Measurements from ENCODE around the gene MICA.

Gene MICA

GRCh38 chr6:31400467-31401289 is 2.7 kb upstream of the MICA start:
- CTCF ChIA-PET = interaction anchor here (0.6 to 10.0 kb wide), 18 partner anchors 9 to 242 kb away, joined by 3 to 98 read pairs (median 3); no protein-coding TSS in a partner anchor
- H3K27ac ChIP-seq (ENCODE audit: extremely low read depth, low read depth, low read length) = peak overlapping the region; percentile 66; the same call in 1 of the 2 replicates
- TF ChIP-seq INSM2 (tag by site-specific recombination; IDR thresholded peaks at IDR 0.05) = 0 out of 2 replicates have a peak, but pooled peaks have one; percentile 10
- peak; percentile 42; the same call in 1 of the 2 replicates for TF ChIP-seq KLF16 (tag by site-specific recombination; IDR thresholded peaks at IDR 0.05)
- TF ChIP-seq WT1 (tag by site-specific recombination; IDR thresholded peaks at IDR 0.05) = no peak
- TF ChIP-seq ZNF19 (tag by site-specific recombination; IDR thresholded peaks at IDR 0.05; ENCODE audit: low read depth) = no peak
- peak; percentile 40 for TF ChIP-seq SP3 (tag by site-specific recombination; IDR thresholded peaks at IDR 0.05)
- TF ChIP-seq ZNF501 (tag by site-specific recombination; IDR thresholded peaks at IDR 0.05) = peak; percentile 33; the same call in 1 of the 2 replicates
- TF ChIP-seq ZNF311 (tag by site-specific recombination; IDR thresholded peaks at IDR 0.05; ENCODE audit: borderline replicate concordance) = no peak
- TF ChIP-seq ZNF292 (tag by site-specific recombination; IDR thresholded peaks at IDR 0.05; ENCODE audit: borderline replicate concordance, low read depth) = no peak
- TF ChIP-seq ZNF704 (tag by site-specific recombination; IDR thresholded peaks at IDR 0.05) = no peak
- peak; percentile 33; the same call in 1 of the 2 replicates for TF ChIP-seq ZNF366 (tag by site-specific recombination; conservative IDR thresholded peaks at IDR 0.05)
- TF ChIP-seq PRDM2 (tag by site-specific recombination; IDR thresholded peaks at IDR 0.05; ENCODE audit: borderline replicate concordance) = 0 out of 2 replicates have a peak, but pooled peaks have one; percentile 18
- TF ChIP-seq ZNF121 (tag by site-specific recombination; IDR thresholded peaks at IDR 0.05) = 0 out of 2 replicates have a peak, but pooled peaks have one; percentile 20
- TF ChIP-seq KLF1 (tag by site-specific recombination; IDR thresholded peaks at IDR 0.05) = 0 out of 2 replicates have a peak, but pooled peaks have one; percentile 22
- TF ChIP-seq ZNF449 (tag by site-specific recombination; IDR thresholded peaks at IDR 0.05) = no peak
- TF ChIP-seq YY1 (tag by site-specific recombination; IDR thresholded peaks at IDR 0.05) = peak; percentile 69; the same call in 1 of the 2 replicates
- no peak for TF ChIP-seq ZNF155 (tag by site-specific recombination; IDR thresholded peaks at IDR 0.05)
- TF ChIP-seq SCRT2 (tag by site-specific recombination; IDR thresholded peaks at IDR 0.05) = peak; percentile 64; the same call in 1 of the 2 replicates
- TF ChIP-seq ZNF544 (tag by site-specific recombination; IDR thresholded peaks at IDR 0.05) = no peak
- TF ChIP-seq GLIS1 (tag by site-specific recombination; IDR thresholded peaks at IDR 0.05) = peak; percentile 75
- 0 out of 2 replicates have a peak, but pooled peaks have one; percentile 14 for TF ChIP-seq PRDM1 (tag by site-specific recombination; IDR thresholded peaks at IDR 0.05)
- no peak for TF ChIP-seq ZSCAN5A (tag by site-specific recombination; IDR thresholded peaks at IDR 0.05)
- TF ChIP-seq ZNF580 (tag by site-specific recombination; IDR thresholded peaks at IDR 0.05) = 0 out of 2 replicates have a peak, but pooled peaks have one; percentile 28
- no peak for TF ChIP-seq BCL11B (tag by site-specific recombination; IDR thresholded peaks at IDR 0.05; ENCODE audit: low read depth)
- peak; percentile 56; the same call in 1 of the 2 replicates for TF ChIP-seq KLF8 (tag by site-specific recombination; IDR thresholded peaks at IDR 0.05)

More at GRCh38 chr6:31400467-31401289, 2.7 kb upstream of the MICA start:
- Histone ChIP-seq H3K4me3 (ENCODE audit: low read depth, low read length) (peak overlapping the region; percentile 69), H3K4me1 (ENCODE audit: control insufficient read depth, insufficient read depth, low read length) (peaks cover 7% of the 10 kb centered on the region; the same call in 1 of the 2 replicates), H3K36me3 (ENCODE audit: control insufficient read depth in 2 of 2, insufficient read depth in 1 of 2, low read length in 2 of 2) (no peaks in the 10 kb centered on the region), H3K9me3 (ENCODE audit: control insufficient read depth, insufficient read depth, low read depth, low read length) (no peaks in the 10 kb centered on the region)
- POLR2A ChIA-PET = interaction anchor here (0.6 to 2.5 kb wide), 6 partner anchors 42 to 462 kb away, joined by 3 to 6 read pairs (median 4); partner anchors contain the start of genes DDX39B and NEU1
